Right atrium auricular region (tissue), 2 donors: ENCODE measurements around the gene SLC25A22. TPM values are rescaled to one million over a fixed set of nuclear protein-coding genes. Genes with fewer than 3 reads are reported as not detected.

Source experiments
- DNase-seq: peaks from one replicate; pipeline ENCODE4 v3.0.0-alpha.2; 2019; ENCODE audit warnings: low spot score
- H3K27ac ChIP-seq, 2 donors: fragments of 200-600 bp; sonication (generic); 1 replicate in 1 of 2; 2 replicates in 1 of 2; pipeline ENCODE4 v1.5.1; 2016 to 2019
- H3K27me3 ChIP-seq, 2 donors: fragments of 200-600 bp; sonication (generic); one replicate each; pipeline versions ENCODE4 v1.5.1 to v1.6.0; 2017 to 2019
- H3K36me3 ChIP-seq: fragments of 200-600 bp; sonication (generic); one replicate; pipeline ENCODE4 v1.5.1; 2016
- H3K4me1 ChIP-seq, 2 donors: fragments of 200-600 bp; sonication (generic); one replicate each; pipeline versions ENCODE4 v1.5.1 to v1.6.0; 2017 to 2019
- H3K4me3 ChIP-seq, 2 donors: fragments of 200-600 bp; sonication (generic); 1 replicate in 1 of 2; 2 replicates in 1 of 2; pipeline ENCODE4 v1.5.1; 2017 to 2019; ENCODE audit warnings: mild to moderate bottlenecking in 1 of 2, moderate library complexity in 1 of 2
- H3K9me3 ChIP-seq, 2 donors: fragments of 200-600 bp; sonication (generic); one replicate each; pipeline ENCODE4 v1.5.1; 2019
- total RNA-seq, 2 donors: library from RNA; depleted of rRNA; stranded (reverse); fragments of >200 nt; gene quantifications; one replicate each; pipeline ENCODE4 v1.1.0, GENCODE V29; 2016
- TF ChIP-seq, protein P1 (sequence below), 2 donors: fragments of 200-600 bp; sonication (generic); IDR thresholded peaks; one replicate each; pipeline ENCODE4 v1.5.1; 2019; ENCODE audit warnings: antibody characterized with exemption in 2 of 2

Gene SLC25A22
- total RNA-seq, 2 donors from 2014 or later = 2.7 to 5.6 TPM

DNA sequence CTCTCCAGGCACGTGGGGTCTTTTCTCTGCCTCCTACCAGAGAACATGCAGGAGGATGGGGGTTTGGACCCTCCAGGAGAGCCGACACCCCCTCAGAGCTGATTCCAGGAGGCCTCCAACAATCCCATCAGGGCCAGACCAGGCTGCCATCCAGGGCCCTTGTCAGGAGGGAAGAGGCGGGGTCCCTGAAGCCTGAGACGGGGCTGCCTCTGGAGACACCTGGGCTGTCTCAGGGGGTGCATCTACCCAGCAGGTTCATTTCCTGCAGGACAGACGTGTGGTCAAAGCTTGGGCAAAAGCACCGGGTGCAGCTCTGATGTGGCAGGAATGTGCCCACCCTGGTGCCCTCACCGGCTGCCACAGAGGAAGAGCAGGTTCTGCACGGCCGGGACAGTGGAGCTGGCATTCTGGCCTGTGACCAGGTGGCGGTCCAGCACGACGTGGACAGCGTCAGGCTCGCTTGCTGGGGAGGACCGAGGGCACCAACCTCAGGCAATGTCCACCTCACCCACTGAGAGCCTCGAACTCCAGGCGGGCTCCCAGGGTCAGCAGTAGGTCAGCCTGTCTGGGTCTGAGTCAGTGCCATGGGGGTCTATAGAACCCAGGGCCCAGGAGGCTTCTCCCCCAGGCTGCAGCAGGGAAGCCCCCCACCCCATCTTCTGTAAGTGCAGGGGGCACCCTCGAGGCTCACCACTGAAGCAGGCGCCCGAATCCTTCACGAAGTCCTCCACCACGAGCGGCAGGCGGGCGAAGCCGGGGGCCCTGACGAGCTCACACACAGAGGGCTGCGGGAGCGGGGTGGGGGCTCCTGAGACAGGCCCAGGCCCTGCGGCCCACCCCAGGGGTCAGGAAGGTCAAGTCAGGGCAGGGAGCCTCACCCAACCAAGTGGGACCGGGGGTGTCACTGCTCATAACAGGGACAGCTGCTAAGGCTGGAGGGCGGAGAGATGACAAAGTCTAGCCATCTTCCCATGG is 27.2 kb downstream of the SLC25A22 start:
- no peak for DNase-seq
- H3K36me3 ChIP-seq = peaks cover 34% of the 10 kb centered on the region
- no peak overlapping the region for H3K4me3 ChIP-seq

DNA sequence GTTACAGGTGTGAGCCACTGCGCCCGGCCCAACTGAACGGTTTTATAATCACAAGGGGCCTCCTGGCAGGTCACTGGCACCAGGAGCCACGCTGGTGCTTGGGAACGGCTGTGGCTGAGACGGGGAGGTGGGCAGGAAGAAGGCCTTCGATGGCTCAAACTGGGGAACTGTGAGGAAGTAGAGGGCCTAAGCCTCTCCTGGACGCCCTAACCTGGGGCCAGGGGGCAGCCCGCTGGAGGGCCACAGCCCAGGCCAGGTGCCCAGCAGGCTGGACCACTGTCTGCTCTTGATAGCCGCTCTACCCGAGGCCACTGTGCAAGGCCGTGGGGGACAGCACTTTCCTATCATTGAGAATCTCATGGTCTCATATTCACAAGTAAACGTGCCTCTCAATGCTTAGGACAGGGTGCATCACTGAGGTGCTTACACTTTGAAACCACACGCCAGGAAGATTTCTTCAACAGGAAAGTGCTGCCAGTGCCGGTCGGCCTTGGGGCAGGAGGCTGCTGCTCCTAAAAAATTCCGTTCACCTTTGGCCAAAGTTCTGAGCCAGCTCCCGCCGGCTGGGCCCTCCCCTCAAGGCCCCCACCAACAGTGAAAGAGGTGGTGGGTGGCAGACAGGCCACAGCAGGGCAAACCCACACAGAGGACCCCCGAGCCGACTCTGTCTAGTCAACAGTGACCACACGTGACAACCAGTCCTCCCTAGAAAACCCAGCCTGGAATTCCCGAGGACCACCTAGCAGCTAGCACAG is 28.0 kb downstream of the SLC25A22 start:
- H3K27ac ChIP-seq = no peak overlapping the region
- DNase-seq = no peak
- TF ChIP-seq, protein P1, sequence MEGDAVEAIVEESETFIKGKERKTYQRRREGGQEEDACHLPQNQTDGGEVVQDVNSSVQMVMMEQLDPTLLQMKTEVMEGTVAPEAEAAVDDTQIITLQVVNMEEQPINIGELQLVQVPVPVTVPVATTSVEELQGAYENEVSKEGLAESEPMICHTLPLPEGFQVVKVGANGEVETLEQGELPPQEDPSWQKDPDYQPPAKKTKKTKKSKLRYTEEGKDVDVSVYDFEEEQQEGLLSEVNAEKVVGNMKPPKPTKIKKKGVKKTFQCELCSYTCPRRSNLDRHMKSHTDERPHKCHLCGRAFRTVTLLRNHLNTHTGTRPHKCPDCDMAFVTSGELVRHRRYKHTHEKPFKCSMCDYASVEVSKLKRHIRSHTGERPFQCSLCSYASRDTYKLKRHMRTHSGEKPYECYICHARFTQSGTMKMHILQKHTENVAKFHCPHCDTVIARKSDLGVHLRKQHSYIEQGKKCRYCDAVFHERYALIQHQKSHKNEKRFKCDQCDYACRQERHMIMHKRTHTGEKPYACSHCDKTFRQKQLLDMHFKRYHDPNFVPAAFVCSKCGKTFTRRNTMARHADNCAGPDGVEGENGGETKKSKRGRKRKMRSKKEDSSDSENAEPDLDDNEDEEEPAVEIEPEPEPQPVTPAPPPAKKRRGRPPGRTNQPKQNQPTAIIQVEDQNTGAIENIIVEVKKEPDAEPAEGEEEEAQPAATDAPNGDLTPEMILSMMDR (IDR thresholded peaks at IDR 0.05) = no peak
- H3K4me1 ChIP-seq = peaks cover 0 to 3% of the 10 kb centered on the region in 2 donors
- no peak overlapping the region for H3K4me3 ChIP-seq
- H3K36me3 ChIP-seq = peaks cover 38% of the 10 kb centered on the region
- H3K27me3 ChIP-seq = no peaks in the 10 kb centered on the region
- no peaks in the 10 kb centered on the region for H3K9me3 ChIP-seq

More for the DNA sequence above, 27.2 kb downstream of the SLC25A22 start:
- Histone ChIP-seq H3K27ac (no peak overlapping the region), H3K27me3 (no peaks in the 10 kb centered on the region), H3K9me3 (no peaks in the 10 kb centered on the region), H3K4me1 (peaks cover 0 to 11% of the 10 kb centered on the region in 2 donors)
- TF ChIP-seq, protein P1 (IDR thresholded peaks at IDR 0.05) = no peak

DNA sequence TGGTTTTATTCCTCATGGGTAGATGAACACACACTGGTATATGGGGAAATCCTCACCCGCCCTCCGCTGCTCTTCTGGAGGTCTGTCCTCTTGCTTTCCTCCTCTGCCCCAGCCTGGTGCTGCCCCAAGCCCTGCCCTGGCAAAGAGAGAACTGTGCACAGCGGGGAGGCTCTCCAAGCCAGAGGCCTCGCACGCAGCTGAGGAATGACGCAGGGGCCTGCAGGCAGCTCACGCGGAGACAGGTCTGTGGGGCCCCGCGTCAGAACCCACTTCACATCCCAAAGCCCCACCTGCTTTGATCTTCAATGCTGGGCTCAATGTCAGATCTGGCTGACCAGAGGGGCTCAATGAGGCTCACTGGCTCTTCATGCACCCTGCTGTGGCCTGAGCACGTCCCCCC is 30.8 kb downstream of the SLC25A22 start:
- Histone ChIP-seq H3K4me3 (no peak overlapping the region), H3K4me1 (no peaks in the 10 kb centered on the region), H3K9me3 (no peaks in the 10 kb centered on the region), H3K36me3 (peaks cover 51% of the 10 kb centered on the region), H3K27ac (no peak overlapping the region), H3K27me3 (no peaks in the 10 kb centered on the region)
- TF ChIP-seq, protein P1 (IDR thresholded peaks at IDR 0.05) = no peak
- DNase-seq = no peak

DNA sequence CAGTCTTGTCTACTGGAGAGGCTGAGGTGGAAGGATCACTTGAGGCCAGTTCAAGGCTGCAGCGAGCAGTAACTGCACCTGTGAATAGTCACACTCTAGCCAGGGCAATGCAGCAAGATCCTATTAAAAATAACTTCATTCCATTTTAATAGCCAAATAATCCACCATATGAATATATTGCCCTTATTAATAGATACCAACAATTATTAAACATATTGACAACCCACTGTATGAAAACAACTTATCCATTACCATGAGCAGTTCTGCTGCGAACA is 31.2 kb downstream of the SLC25A22 start:
- H3K9me3 ChIP-seq = no peaks in the 10 kb centered on the region
- no peaks in the 10 kb centered on the region for H3K4me1 ChIP-seq
- no peaks in the 10 kb centered on the region for H3K27me3 ChIP-seq
- H3K36me3 ChIP-seq = peaks cover 52% of the 10 kb centered on the region
- no peak for DNase-seq
- H3K4me3 ChIP-seq = no peak overlapping the region
- H3K27ac ChIP-seq = no peak overlapping the region
- TF ChIP-seq, protein P1 (IDR thresholded peaks at IDR 0.05) = no peak

DNA sequence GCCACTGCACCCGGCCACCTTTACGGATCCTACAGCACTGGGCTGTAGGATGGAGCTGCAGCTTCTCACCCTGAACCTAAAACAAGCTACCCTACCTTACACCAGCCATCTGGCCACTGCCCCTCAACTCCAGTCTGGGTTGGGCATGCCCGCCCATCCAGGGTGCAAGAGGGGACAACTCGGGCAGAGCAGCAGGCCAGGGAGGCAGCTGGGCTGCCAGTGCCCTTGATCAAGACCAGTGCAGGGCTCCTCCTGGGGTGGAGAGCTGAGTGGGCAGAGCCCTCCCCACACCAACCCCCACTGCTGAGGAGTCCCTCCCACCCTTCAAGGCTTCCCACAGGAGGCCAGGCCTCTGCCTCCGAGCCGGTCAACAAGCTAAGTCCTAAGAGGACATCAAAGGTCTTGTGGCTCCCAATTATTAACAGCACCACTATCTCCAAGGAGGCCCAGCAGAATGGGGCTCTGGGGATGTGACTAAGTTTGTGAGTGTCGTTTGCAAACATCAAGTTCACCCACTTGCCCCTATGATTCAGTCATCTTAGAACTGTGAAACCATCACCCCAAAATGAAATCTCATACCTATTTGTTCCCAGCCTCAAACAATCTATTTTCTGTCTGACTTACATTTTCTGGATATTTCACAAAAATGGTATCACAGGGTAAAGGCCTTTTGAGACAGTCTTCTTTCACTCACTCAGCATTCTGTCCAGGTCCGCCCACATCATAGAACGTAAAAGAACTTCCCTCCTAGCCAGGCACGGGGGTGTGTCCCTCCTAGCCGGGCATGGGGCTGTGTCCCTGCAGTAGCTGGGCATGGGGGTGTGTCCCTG is 31.8 kb downstream of the SLC25A22 start:
- no peaks in the 10 kb centered on the region for H3K4me1 ChIP-seq
- TF ChIP-seq, protein P1 (IDR thresholded peaks at IDR 0.05) = no peak
- H3K27ac ChIP-seq = no peak overlapping the region
- DNase-seq = no peak
- H3K36me3 ChIP-seq = peaks cover 52% of the 10 kb centered on the region
- no peak overlapping the region for H3K4me3 ChIP-seq
- no peaks in the 10 kb centered on the region for H3K9me3 ChIP-seq
- no peaks in the 10 kb centered on the region for H3K27me3 ChIP-seq
